ENCODE results near the gene SPINK14.

Gene SPINK14, protein sequence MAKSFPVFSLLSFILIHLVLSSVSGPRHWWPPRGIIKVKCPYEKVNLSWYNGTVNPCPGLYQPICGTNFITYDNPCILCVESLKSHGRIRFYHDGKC

GRCh38 chr5:148168246-148168645 is at the start of gene SPINK14:
TSS of gene SPINK14 (plus strand) at chr5:148168546. CDS start at chr5:148169733, 1,187 bp downstream.
- no peak for DNase-seq

DNA sequence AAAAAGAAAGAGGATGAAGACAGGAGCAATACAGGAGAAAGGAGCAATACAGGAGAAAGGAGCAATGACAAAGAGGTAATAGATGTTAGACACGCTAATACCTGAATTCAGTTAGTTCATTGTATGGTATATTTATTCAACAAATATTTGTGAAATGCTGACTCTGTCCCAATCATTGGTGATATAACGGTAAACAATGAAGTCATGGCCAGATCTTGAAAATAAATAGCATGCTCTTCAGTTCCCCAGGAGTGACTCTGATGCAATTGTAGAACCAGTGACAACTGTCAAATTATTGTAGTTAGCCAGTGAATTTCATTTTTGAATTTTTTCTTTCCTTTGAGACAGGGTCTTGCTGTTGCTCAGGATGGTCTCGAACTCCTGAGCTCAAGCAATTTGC is 48.0 kb upstream of the SPINK14 start:
- DNase-seq = no peak

GRCh38 chr5:148125641-148126040 is 42.7 kb upstream of the SPINK14 start:
- no peak for DNase-seq

- DNase-seq = no peak
These were observed 33.0 kb upstream of the SPINK14 start for GRCh38 chr5:148135091-148136048.

DNA sequence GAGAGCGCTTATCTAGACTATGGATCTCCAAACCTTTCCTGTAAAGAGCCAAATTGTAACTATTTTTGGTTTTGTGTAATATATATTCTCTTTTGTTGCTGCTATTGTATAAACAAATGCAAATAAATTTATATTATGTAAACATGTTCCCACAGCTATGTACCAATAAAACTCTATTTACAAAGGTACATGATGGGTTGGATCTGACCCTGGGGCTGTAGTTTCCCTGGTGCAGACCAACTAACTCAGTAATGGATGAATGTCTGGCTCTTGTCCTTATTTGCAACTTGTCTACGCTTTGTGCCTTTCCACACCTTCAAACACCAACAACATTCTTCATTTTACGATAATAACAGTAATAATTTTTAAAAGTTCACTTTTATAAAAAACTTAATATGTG is 27.5 kb upstream of the SPINK14 start:
- no peak for DNase-seq

DNA sequence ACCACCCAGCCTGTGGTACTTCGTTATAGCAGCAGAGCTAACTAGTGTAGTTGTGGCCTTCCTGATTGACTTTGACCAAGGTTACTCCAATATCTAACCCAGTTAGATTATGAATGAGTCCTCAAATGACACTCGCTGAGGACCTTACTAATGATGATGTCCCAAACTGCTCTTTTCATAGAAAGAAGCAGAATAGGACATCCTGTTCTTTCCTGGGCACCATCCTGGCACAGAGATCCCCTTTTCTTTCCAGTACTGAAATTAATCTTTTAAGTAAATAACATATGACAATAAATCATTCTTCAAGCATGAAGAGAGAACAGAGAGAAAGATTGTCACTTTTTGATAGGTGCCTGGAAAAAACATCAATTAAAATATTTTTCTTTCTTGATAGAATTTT is 26.7 kb upstream of the SPINK14 start:
- DNase-seq = no peak

DNA sequence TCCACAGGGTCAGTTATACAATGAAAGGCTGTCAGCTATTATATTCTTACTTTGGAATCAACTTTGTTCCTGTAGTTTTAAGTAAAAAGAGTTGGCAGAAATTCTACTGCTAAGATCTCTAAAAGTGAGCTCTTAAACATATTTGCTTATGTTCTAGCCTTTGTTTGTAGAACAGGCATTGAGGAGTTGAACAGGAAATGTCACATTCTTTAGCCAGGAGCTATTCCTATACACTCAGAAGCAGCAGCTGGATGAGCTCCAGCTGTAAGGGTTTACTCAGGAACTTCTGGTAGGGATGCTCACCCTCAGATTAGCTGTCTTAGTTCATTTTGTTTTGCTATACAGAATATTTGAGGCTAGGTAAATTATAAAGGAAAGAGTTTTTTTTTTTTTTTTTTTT is 22.4 kb upstream of the SPINK14 start:
- no peak for DNase-seq

GRCh38 chr5:148146487-148146886 is 21.9 kb upstream of the SPINK14 start:
- no peak for DNase-seq

- DNase-seq = no peak
These were observed 20.9 kb upstream of the SPINK14 start for GRCh38 chr5:148147415-148147814.

DNA sequence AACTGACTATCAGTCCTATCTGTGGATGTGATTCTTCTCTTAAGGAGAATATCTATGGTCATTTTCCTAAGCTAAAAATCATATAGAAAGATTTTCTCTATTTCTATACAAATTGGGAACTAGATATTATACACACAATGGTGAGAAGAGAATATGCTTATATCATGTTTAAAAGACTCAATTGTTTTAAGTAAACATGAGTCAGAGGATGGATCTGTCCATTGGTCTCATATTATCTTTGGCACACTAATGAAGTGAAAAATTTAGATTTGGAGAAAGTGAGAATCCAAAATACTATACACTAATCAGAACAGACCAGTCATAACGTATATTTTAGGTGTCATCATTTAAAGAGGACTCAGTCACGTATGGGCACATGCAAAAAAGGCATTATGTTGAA is 16.5 kb upstream of the SPINK14 start:
- no peak for DNase-seq

- no peak for DNase-seq
These were observed 15.6 kb upstream of the SPINK14 start for GRCh38 chr5:148152781-148153180.

DNA sequence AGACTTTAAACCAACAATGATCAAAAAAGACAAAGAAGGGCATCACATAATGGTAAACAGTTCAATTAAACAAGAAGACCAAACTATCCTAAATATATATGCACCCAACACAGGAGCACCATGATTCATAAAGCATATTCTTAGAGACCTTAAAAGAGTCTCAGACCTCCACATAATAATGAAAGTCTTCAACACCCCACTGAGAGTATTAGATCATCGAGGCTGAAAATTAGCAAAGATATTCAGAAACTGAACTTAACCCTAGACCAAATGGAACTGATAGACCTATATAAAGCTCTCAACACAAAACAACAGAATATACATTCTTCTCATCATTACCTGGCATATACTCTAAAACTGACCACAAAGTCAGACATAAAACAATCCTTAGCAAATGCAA is 11.7 kb upstream of the SPINK14 start:
- no peak for DNase-seq

DNA sequence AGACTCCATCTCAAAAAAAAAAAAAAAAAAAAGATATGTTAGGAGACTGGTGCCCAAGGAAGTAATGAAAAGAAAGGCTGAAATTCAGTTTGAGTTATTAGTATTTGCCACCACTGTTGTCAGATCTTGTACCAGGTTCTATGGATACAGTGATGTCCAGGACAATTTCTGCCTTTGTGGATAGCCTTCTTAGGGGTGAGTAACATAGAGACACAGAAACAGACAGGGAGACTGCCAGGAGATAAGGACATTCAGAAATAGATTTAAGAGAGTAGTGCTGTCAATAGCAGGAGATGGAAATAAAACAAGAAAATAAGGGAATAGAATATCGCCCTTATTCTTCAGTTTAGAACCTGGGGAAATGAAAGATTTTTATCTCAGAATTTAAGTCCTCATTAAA is 6.3 kb upstream of the SPINK14 start:
- no peak for DNase-seq

- no peak for DNase-seq
These were observed 5.0 kb upstream of the SPINK14 start for GRCh38 chr5:148163345-148163744.

GRCh38 chr5:148166550-148167283 is 1.6 kb upstream of the SPINK14 start:
- no peak for DNase-seq

DNA sequence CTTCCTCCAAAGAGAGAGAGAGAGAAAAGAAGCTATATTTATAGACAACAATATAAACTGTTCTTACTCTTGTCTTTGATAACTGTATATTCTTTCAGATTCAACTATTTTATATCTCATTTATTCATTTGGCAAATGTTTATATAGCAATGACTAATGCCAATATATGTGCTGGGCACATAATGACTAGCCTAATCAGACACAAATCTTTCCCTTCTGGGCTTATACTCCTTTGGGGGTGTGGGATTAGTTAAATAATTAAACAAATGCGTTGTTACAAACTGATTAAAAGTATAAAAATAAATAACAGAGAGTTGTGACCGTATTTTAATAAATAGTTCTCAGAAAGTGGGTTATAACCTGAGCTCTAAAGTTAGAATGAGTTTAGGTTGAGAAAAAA is 4.0 kb downstream of the SPINK14 start:
- DNase-seq = no peak

DNA sequence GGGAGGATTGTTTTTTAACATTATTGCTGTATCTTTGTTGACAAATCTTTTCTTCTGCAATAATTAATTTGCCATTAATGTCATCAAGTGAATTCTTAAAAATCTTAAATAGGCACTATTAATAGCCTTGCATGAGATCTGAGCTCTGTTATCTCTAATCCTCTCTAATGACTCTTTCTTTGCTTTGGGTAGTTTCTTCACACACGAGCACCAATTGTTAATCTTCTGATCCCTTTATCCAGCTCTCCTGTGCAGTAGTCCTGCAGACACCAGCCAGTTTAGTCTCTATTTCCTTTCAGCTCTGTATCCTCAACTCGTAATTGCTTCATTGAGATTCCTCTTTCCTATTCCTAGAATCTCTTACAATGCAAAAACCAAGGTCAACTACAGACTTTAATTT is 8.1 kb downstream of the SPINK14 start:
- DNase-seq = no peak

DNA sequence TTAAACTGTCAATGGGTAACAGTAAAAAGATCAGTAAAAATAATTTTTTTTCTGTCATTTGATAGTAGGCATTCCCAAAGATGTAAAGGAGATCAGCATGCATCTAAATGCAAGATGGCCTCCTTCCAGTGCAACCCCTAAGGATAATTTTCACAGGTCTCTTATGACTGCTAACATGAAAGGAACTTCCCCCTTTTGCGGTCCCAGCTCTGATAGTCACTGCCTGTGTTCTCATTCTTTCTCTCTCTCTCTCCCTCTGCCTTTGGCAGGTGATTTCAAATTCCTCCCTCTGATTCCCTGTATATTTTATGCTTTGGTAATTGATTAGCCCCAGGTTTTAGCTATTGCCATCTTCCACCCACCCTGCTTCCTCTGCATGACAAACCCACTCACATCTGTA is 8.9 kb downstream of the SPINK14 start:
- DNase-seq = no peak

DNA sequence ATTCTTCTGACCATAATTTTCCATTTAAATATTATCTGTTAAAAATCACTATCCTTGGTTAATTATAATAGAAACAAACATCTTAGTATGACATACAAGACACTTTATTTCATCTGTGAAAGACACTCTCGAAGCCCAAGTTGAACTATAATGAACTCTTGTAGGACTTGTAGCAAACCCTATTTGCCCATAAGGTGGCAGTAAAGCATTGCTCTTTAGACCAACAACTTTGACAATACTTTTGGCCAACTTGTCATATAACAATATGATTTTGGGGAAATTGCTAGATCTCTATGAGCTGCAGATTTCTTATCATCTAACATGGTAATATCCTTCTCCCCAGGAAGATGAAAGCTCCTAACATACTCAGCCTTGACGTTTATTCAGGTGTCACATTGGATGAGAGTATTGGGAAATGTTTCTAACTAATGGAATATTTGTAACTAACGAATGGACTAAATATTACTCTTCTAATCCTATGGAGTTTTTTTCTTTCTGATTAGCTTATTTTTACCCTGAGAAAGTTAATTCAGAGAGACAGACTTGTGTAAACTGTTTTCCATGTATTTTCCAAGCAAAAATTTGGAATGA is 11.0 kb downstream of the SPINK14 start:
- DNase-seq = no peak

DNA sequence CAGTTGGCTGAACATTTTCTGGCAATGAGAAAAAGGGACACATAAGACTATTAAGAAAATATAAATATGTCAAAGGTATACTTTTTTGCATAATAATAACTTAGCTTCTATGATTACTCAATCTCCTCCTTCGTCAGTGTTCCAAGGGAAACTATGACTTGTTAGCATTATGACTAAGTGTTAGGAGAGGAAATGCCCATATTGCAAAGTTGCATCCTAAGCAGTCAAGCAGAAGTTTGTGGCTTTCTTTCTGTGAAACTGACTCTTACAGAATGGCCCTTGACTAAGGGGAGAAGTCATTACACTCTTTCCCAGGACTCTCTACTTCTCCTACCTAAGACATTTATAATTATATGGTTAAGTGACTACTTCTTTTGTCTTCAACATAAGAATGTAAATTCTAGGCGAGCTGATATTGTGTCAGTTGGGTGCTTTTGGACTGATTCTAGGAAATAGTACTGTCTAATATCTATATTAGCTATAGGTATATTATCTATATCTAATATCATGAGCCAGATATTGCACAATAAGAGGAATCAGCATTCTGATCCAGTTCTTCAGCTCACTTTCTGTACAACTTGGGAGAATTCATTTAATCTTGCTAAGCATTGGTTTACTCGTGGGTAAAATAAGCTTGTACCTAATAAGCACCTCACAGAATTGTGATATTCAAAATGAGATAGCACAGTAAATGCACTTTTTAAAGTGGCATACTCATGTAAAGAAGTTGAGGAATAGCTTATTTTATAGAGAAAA is 18.1 kb downstream of the SPINK14 start:
- no peak for DNase-seq

- no peak for DNase-seq
These were observed 22.7 kb downstream of the SPINK14 start for GRCh38 chr5:148191010-148191409.

DNA sequence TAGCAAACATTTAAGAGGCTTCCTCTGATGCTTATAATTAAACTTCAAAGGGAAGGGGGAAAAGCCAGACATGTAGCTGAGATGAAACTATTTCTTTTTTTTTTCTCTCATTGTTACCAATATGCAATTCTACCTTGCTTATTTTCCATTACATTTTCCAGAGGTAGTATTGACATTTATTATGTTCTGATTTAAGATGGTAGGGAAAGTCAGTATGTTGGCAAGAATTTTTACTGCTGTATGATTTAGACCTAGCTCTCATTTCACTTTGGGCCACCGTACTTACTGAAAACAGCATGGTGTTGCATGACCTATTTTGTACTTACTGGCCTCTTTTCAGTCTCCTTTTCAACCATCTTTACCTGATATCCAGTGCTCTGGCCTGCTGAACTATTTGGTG is 24.9 kb downstream of the SPINK14 start:
- DNase-seq = no peak

- no peak for DNase-seq
These were observed 32.8 kb downstream of the SPINK14 start for GRCh38 chr5:148201151-148201550.
